HepG2 (cell line): Measurements from ENCODE around the gene PRTN3. TPM values are rescaled to one million over a fixed set of nuclear protein-coding genes. Genes with fewer than 3 reads are reported as not detected.

ENCODE experiments used
- AGO1 ChIP-seq: fragments of 200-400 bp; formaldehyde crosslinking; IDR thresholded peaks from 2 replicates; pipeline ENCODE4 v1.6.1; 2017; ENCODE audit warnings: mild to moderate bottlenecking, low read depth, low read length, moderate library complexity; ENCODE audit not compliant: poor library complexity, severe bottlenecking
- ARNT ChIP-seq: fragments of 450-650 bp; IDR thresholded peaks from 2 replicates; pipeline ENCODE4 v1.6.1; 2017
- ATAD3A ChIP-seq: sonication (generic); formaldehyde crosslinking; IDR thresholded peaks from 2 replicates; pipeline ENCODE4 v1.4.0; 2020; ENCODE audit warnings: missing genetic modification reagents
- BHLHE40 ChIP-seq: IDR thresholded peaks from 2 replicates; pipeline ENCODE4 v1.6.1; 2011; ENCODE audit warnings: low read length, improper control_type of control experiment
- CEBPG ChIP-seq: IDR thresholded peaks from 2 replicates; pipeline ENCODE4 v1.6.1; 2016
- CREM ChIP-seq, 2 experiments: sonication (generic) in 1 of 2; formaldehyde crosslinking in 1 of 2; IDR thresholded peaks; 2 replicates each; pipeline versions ENCODE4 v1.4.0 to v1.6.1; 2016 to 2020; ENCODE audit warnings: antibody characterized with exemption in 1 of 2, mild to moderate bottlenecking in 1 of 2, missing genetic modification reagents in 1 of 2
- DPF2 ChIP-seq: sonication (generic); formaldehyde crosslinking; IDR thresholded peaks from 2 replicates; pipeline ENCODE4 v1.4.0; 2020; ENCODE audit warnings: mild to moderate bottlenecking, low read depth, missing genetic modification reagents, borderline replicate concordance
- DR1 ChIP-seq: sonication (generic); formaldehyde crosslinking; IDR thresholded peaks from 2 replicates; pipeline ENCODE4 v1.8.0; 2021; ENCODE audit warnings: mild to moderate bottlenecking, missing genetic modification reagents, inconsistent platforms
- ETV6 ChIP-seq: sonication (generic); formaldehyde crosslinking; conservative IDR thresholded peaks from 2 replicates; pipeline ENCODE4 v1.4.0; 2020; ENCODE audit warnings: missing genetic modification reagents
- GATAD1 ChIP-seq: IDR thresholded peaks from 2 replicates; pipeline ENCODE4 v1.6.1; 2016; ENCODE audit warnings: missing genetic modification reagents, missing compliant biosample characterization
- HIVEP1 ChIP-seq: sonication (generic); formaldehyde crosslinking; IDR thresholded peaks from 2 replicates; pipeline ENCODE4 v1.4.0; 2020; ENCODE audit warnings: mild to moderate bottlenecking, missing genetic modification reagents
- JDP2 ChIP-seq: sonication (generic); formaldehyde crosslinking; IDR thresholded peaks from 2 replicates; pipeline ENCODE4 v1.8.1; 2022; ENCODE audit warnings: missing genetic modification reagents, borderline replicate concordance
- KAT2B ChIP-seq: fragments of 150-350 bp; IDR thresholded peaks from 2 replicates; pipeline ENCODE4 v1.6.1; 2014; ENCODE audit warnings: low read depth, low read length, borderline replicate concordance
- NFE2L2 ChIP-seq: fragments of 150-350 bp; IDR thresholded peaks from 2 replicates; pipeline ENCODE4 v1.6.1; 2014; ENCODE audit warnings: low read length
- SP5 ChIP-seq: IDR thresholded peaks from 2 replicates; pipeline ENCODE4 v1.6.1; 2016; ENCODE audit warnings: low read depth, borderline replicate concordance
- SUZ12 ChIP-seq: fragments of 150-350 bp; IDR thresholded peaks from 2 replicates; pipeline ENCODE4 v1.6.1; 2014; ENCODE audit warnings: low read depth, low read length
- THAP11 ChIP-seq: IDR thresholded peaks from 2 replicates; pipeline ENCODE4 v1.6.1; 2016; ENCODE audit warnings: missing biosample characterization, missing genetic modification reagents
- ZBTB21 ChIP-seq: sonication (generic); formaldehyde crosslinking; IDR thresholded peaks from 2 replicates; pipeline ENCODE4 v1.4.0; 2020; ENCODE audit warnings: missing genetic modification reagents
- ZFP1 ChIP-seq: IDR thresholded peaks from 2 replicates; pipeline ENCODE4 v1.6.1; 2016
- ZFYVE20 ChIP-seq: sonication (generic); formaldehyde crosslinking; IDR thresholded peaks from 2 replicates; pipeline ENCODE4 v1.8.0; 2023; ENCODE audit warnings: low read depth, mild to moderate bottlenecking, moderate library complexity, missing genetic modification reagents, borderline replicate concordance
- ZMYM4 ChIP-seq: sonication (generic); formaldehyde crosslinking; IDR thresholded peaks from 2 replicates; pipeline ENCODE4 v1.8.1; 2023; ENCODE audit warnings: mild to moderate bottlenecking, missing genetic modification reagents
- ZNF225 ChIP-seq: sonication (generic); formaldehyde crosslinking; IDR thresholded peaks from 2 replicates; pipeline ENCODE4 v1.4.0; 2020; ENCODE audit warnings: mild to moderate bottlenecking, missing genetic modification reagents
- ZNF232 ChIP-seq: sonication (generic); formaldehyde crosslinking; IDR thresholded peaks from 2 replicates; pipeline ENCODE4 v1.4.0; 2020; ENCODE audit warnings: missing genetic modification reagents, borderline replicate concordance
- ZNF251 ChIP-seq: sonication (generic); formaldehyde crosslinking; IDR thresholded peaks from 2 replicates; pipeline ENCODE4 v1.9.0; 2021; ENCODE audit warnings: mild to moderate bottlenecking, missing genetic modification reagents
- ZNF350 ChIP-seq: sonication (generic); formaldehyde crosslinking; IDR thresholded peaks from 2 replicates; pipeline ENCODE4 v1.4.0; 2020; ENCODE audit warnings: mild to moderate bottlenecking, low read depth, missing genetic modification reagents, borderline replicate concordance
- ZSCAN20 ChIP-seq: sonication (generic); formaldehyde crosslinking; IDR thresholded peaks from 2 replicates; pipeline ENCODE4 v1.4.0; 2020; ENCODE audit warnings: missing genetic modification reagents, mild to moderate bottlenecking, borderline replicate concordance
- ZSCAN22 ChIP-seq: sonication (generic); formaldehyde crosslinking; IDR thresholded peaks from 2 replicates; pipeline ENCODE4 v1.4.0; 2020; ENCODE audit warnings: mild to moderate bottlenecking, missing genetic modification reagents
- ZSCAN29 ChIP-seq: sonication (generic); formaldehyde crosslinking; conservative IDR thresholded peaks from 2 replicates; pipeline ENCODE4 v1.4.0; 2020; ENCODE audit warnings: mild to moderate bottlenecking, missing genetic modification reagents
- polyA plus RNA-seq, 8 experiments: library from polyadenylated mRNA; depleted of rRNA in 3 of 8; stranded (reverse) in 7 of 8; unstranded in 1 of 8; fragments of >200 nt; fragmentation: Illumina TruSeq in 4 of 8; extraction: Trizol in 4 of 8; gene quantifications; 2 replicates each; pipeline versions ENCODE4 v1.2.1 to v1.2.3, GENCODE V29; 2011 to 2016; ENCODE audit warnings: low read depth in 4 of 8, missing spikeins in 1 of 8, mixed read lengths in 1 of 8; ENCODE audit not compliant: insufficient read depth in 1 of 8
- total RNA-seq, 5 experiments: library from RNA; depleted of rRNA; stranded (reverse); fragments of >200 nt; fragmentation: Illumina TruSeq; extraction: Trizol; gene quantifications; 2 replicates each; pipeline ENCODE4 v1.2.3, GENCODE V29; 2016; ENCODE audit warnings: low read depth in 1 of 5
- TF ChIP-seq, protein P1 (sequence below): IDR thresholded peaks from 2 replicates; pipeline ENCODE4 v1.6.1; 2016; ENCODE audit warnings: missing compliant biosample characterization, missing genetic modification reagents, borderline replicate concordance
- TF ChIP-seq, protein P2 (sequence below): sonication (generic); formaldehyde crosslinking; IDR thresholded peaks from 2 replicates; pipeline ENCODE4 v1.4.0; 2020; ENCODE audit warnings: mild to moderate bottlenecking, low read depth, missing genetic modification reagents
- TF ChIP-seq, protein P3 (sequence below): sonication (generic); formaldehyde crosslinking; IDR thresholded peaks from 2 replicates; pipeline ENCODE4 v1.8.1; 2023; ENCODE audit warnings: missing genetic modification reagents, inconsistent platforms, borderline replicate concordance

Gene PRTN3
- total and polyA plus RNA-seq, 2 of the 13 experiments (the other 11 are each of a cell fraction or from before 2014, with no cell fraction given), result not detected

DNA sequence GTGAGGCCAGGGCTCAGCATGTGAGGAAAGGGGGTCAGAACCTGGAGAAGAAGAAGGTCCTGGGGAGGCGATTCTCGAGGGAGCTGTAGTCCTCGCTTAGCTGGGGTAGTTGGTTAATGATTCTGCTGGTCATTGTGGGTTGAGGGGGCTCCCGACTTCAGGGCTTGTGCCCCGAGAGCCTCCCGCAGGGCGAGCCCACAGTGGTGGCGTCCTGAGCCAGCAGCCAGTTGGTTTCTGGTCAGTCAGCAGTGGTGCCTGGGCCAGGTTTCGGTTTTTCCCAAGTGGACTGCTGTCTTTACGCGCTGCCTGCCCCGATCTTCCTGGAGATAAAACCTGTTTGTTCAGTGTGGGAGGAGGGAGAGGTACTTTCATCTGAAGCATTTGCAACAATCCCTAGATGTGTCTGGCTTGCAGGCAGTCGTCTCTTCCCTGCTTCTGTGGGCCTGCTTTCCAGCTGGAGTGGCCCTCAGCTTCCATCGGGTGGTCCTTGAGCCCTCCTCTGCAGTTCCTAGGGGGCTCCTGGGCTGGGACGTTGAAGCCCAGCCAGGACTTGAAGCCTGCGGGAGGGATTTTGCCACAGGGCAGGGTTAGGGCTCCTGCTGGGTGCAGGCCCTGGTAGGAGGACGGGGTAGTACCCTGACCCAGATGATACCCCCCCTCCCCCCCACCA lies 40.3 kb upstream of the PRTN3 start (continued):
- TF ChIP-seq GATAD1 (CRISPR knock-in tag) (no peak), ZFP1 (CRISPR knock-in tag) (no peak), NFE2L2 (no peak), CREM (IDR thresholded peaks at IDR 0.05) (no peak), CREM (CRISPR knock-in tag; IDR thresholded peaks at IDR 0.05) (no peak), DPF2 (CRISPR knock-in tag) (no peak), SP5 (CRISPR knock-in tag) (peak; percentile 39; the same call in 1 of the 2 replicates), ZSCAN29 (CRISPR knock-in tag) (no peak), BHLHE40 (no peak), CEBPG (CRISPR knock-in tag) (no peak), SUZ12 (no peak), ZNF251 (CRISPR knock-in tag) (no peak), ZNF232 (CRISPR knock-in tag) (no peak), ZSCAN22 (CRISPR knock-in tag) (no peak), ZNF350 (no peak), ARNT (no peak), ATAD3A (CRISPR knock-in tag) (no peak), ZSCAN20 (no peak), KAT2B (no peak), THAP11 (CRISPR knock-in tag) (no peak), ETV6 (CRISPR knock-in tag) (no peak), ZMYM4 (no peak), ZNF225 (no peak), JDP2 (CRISPR knock-in tag) (no peak), HIVEP1 (CRISPR knock-in tag) (no peak), ZFYVE20 (CRISPR knock-in tag) (no peak), AGO1 (no peak), ZBTB21 (CRISPR knock-in tag) (no peak), DR1 (no peak)
- TF ChIP-seq, protein P1, sequence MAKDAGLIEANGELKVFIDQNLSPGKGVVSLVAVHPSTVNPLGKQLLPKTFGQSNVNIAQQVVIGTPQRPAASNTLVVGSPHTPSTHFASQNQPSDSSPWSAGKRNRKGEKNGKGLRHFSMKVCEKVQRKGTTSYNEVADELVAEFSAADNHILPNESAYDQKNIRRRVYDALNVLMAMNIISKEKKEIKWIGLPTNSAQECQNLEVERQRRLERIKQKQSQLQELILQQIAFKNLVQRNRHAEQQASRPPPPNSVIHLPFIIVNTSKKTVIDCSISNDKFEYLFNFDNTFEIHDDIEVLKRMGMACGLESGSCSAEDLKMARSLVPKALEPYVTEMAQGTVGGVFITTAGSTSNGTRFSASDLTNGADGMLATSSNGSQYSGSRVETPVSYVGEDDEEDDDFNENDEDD (CRISPR knock-in tag), result no peak
- TF ChIP-seq, protein P2, sequence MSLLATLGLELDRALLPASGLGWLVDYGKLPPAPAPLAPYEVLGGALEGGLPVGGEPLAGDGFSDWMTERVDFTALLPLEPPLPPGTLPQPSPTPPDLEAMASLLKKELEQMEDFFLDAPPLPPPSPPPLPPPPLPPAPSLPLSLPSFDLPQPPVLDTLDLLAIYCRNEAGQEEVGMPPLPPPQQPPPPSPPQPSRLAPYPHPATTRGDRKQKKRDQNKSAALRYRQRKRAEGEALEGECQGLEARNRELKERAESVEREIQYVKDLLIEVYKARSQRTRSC (CRISPR knock-in tag), result no peak
- TF ChIP-seq, protein P3, sequence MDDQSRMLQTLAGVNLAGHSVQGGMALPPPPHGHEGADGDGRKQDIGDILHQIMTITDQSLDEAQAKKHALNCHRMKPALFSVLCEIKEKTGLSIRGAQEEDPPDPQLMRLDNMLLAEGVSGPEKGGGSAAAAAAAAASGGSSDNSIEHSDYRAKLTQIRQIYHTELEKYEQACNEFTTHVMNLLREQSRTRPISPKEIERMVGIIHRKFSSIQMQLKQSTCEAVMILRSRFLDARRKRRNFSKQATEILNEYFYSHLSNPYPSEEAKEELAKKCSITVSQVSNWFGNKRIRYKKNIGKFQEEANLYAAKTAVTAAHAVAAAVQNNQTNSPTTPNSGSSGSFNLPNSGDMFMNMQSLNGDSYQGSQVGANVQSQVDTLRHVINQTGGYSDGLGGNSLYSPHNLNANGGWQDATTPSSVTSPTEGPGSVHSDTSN, result no peak
